ENCODE results near the gene KNSTRN. TPM values are rescaled to one million over a fixed set of nuclear protein-coding genes. Genes with fewer than 3 reads are reported as not detected.

Gene KNSTRN
- total and polyA plus RNA-seq, 2 of the 13 experiments (the other 11 are each of a cell fraction or from before 2014, with no cell fraction given): 20.3 to 62.3 TPM

GRCh38 chr15:40412095-40412759 is 29.7 kb downstream of the KNSTRN start (continued):
- TF ChIP-seq USF2 (IDR thresholded peaks at IDR 0.05; ENCODE audit: low read depth, low read length) (no peak), USF2 (CRISPR knock-in tag; IDR thresholded peaks at IDR 0.05; ENCODE audit: borderline replicate concordance) (no peak), ARID5B (CRISPR knock-in tag; IDR thresholded peaks at IDR 0.05) (peak; percentile 80), ERF (CRISPR knock-in tag; IDR thresholded peaks at IDR 0.05) (peak; percentile 37; the same call in 1 of the 2 replicates), REPIN1 (CRISPR knock-in tag; IDR thresholded peaks at IDR 0.05; ENCODE audit: borderline replicate concordance, low read depth) (no peak), TFE3 (CRISPR knock-in tag; IDR thresholded peaks at IDR 0.05) (0 out of 2 replicates have a peak, but pooled peaks have one; percentile 27), ZNF784 (CRISPR knock-in tag; IDR thresholded peaks at IDR 0.05; ENCODE audit: borderline replicate concordance) (no peak), ZNF776 (CRISPR knock-in tag; IDR thresholded peaks at IDR 0.05) (no peak), EP300 (IDR thresholded peaks at IDR 0.05; ENCODE audit: low read depth in 2 of 2, low read length in 2 of 2) (peak in 1 of 2 experiments; percentile 47; a peak in 1 of 4 replicates), EP300 (CRISPR knock-in tag; IDR thresholded peaks at IDR 0.05; ENCODE audit: borderline replicate concordance) (no peak), NFKB2 (CRISPR knock-in tag; IDR thresholded peaks at IDR 0.05; ENCODE audit: borderline replicate concordance) (no peak), PLRG1 (conservative IDR thresholded peaks at IDR 0.05) (no peak), ZNF10 (CRISPR knock-in tag; IDR thresholded peaks at IDR 0.05; ENCODE audit: borderline replicate concordance, low read depth) (no peak), FOXP4 (CRISPR knock-in tag; IDR thresholded peaks at IDR 0.05) (no peak), PLSCR1 (CRISPR knock-in tag; IDR thresholded peaks at IDR 0.05; ENCODE audit: borderline replicate concordance) (no peak), MATR3 (CRISPR knock-in tag; IDR thresholded peaks at IDR 0.05) (no peak), ZIK1 (CRISPR knock-in tag; IDR thresholded peaks at IDR 0.05; ENCODE audit: borderline replicate concordance, low read depth) (no peak)
